ENCODE measurements around the gene SRC.

GRCh38 chr20:37362231-37362792 is 16.4 kb downstream of the SRC start:
- TF ChIP-seq CTCF (IDR thresholded peaks at IDR 0.05 in 4 of 5, conservative IDR thresholded peaks at IDR 0.05 in 1 of 5) (no peak), POLR2A (IDR thresholded peaks at IDR 0.05) (no peak)

Measured in gastrocnemius medialis (tissue), 4 donors.